Putamen (tissue), 1 donor: ENCODE results near the gene CFD.
"Not testable (repeated sequence)": the region's sequence is repeated elsewhere in the genome, so short reads cannot be mapped to it uniquely, and the experiment has no call there.

Source experiments
- DNase-seq: peaks from one replicate; pipeline ENCODE4 v3.0.0-alpha.2; 2016; ENCODE audit warnings: low spot score

CFD gene

DNA sequence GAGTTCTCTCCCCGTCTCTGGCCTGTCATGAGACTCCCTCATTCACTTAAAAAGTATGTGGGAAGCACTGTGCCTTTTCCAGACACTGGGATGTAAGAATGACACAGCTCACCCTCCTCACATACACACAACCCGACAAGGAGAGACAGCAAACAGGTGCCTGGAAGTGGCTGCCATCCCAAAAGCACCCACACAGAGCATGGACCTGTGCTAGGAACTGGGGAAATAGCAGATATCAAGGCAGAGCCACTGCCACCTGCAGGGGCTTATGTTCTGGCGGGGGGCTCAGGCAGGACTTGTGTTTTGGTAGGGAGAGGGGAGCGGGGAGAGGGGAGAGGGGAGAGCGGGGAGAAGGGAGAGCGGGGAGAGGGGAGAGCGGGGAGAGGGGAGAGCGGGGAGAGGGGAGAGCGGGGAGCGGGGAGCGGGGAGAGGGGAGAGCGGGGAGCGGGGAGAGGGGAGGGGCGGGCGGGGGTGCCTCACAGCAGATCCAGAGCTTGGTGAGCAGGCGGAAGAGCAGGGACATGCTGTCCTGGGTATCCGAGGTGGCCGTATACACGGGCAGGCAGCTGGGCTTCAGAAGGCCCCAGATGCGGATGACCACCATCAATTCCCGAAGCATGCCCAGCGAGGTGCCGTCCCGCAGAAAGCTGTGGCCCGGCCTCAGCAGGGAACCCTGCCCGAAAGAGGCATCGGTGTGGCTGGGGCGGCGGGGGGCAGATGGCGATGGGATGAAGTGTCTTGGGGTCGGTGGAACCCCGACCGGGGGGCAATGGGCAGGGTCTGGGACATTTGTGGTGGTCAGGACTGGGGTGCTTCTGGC, 12.2 kb downstream of the CFD start:
- no peak for DNase-seq

DNA sequence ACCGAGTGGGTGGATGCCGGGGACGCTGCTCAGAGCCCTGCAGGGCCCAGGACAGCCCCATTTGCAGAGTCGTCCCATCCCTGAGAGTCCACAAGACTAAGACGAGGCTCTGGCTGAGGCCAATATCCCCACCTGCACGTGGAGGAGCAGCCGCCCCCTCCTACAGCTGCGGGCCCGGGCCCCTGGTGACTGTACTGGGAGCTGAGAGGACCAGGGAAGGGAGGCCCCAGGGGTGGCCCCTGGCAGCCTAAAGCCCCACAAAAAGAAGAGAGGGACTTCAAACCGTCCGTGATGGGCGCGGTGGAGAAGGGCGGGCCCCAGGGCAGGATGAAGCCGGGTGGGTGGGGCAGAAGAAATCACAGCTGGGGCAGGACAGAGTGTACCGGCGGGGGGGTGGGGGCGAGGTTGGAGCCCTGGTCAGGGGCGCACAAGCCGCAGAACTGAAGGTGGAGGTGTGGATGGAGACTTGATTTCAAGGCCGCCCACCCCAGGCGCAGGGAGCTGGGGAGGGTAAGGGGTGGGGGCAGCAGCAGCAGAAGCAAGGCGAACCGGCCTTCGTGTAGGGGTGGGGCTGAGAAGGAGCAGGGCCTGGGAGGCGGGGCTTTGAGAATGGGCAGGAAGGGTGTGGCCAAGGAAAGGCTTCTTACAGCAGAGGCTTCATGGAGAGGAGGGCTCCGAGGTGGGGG, 12.9 kb downstream of the CFD start:
- DNase-seq: no peak

DNA sequence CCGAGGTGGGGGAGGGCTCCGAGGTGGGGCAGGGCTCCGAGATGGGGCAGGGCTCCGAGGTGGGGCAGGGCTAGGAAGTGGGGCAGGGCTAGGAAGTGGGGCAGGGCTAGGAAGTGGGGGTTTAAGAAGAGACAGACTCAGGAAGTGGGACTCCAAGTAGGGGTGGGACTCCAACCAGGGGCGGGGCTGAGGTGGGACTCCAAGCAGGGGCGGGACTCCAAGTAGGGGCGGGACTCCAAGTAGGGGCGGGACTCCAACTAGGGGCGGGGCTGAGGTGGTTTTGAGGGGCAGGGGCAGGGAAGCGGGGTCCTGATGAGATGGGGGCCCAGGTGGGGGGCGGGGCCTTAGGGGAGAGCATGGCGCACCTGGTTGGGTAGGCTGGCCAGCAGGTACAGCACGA, 13.6 kb downstream of the CFD start:
- DNase-seq: no peak

DNA sequence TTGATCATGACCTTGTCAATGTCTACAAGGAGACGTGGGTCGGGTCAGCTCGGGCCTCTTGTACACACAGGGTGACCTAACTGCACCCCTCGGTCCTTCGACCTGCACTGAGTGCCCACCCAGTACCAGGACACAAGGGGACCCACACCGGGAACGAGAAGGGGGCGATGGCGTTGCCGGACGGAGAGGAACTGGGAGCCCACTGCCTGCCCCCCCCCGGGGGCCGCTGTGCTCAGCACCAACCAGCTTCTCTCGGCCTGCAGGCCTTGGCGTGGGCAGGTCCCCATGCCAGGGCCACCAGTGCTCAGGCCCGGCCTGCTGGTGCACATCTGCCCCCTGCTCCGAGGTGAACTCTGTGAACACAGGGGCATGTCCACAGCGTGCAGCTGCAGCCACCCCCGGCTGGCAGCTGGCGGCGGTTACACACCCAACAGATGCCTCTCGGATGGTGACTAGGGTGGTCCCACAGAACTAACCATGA, 14.1 kb downstream of the CFD start:
- DNase-seq: no peak

DNA sequence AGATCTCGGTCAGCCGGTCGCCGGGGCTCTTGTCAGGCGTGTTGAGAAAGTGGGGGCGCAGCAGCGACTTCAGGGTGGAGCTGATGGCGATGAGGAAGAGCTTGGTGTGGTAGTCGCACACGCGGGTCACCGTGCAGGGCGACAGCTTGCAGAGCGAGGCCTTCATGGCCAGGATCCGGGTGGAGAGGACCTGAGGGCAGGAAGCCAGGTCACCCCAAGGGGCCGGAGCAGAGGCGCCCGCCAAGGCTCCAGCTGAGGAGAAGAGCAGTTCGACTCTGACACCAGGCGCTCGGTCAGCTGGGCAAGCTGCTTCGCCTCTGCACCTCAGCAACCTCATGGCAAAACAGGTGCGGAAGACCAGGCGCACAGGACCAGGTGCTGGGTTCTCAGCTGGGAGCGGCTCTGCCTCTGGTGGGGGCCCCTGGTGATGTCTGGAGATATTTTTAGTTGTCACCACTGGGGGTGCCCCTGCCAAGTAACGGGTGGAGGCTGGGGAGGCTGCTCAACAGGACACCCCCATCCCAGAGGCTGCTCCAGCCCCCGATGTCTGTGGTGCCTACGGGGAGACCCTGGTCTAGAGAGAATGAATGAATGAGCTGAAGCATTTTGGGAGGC, 15.9 kb downstream of the CFD start:
- no peak for DNase-seq

DNA sequence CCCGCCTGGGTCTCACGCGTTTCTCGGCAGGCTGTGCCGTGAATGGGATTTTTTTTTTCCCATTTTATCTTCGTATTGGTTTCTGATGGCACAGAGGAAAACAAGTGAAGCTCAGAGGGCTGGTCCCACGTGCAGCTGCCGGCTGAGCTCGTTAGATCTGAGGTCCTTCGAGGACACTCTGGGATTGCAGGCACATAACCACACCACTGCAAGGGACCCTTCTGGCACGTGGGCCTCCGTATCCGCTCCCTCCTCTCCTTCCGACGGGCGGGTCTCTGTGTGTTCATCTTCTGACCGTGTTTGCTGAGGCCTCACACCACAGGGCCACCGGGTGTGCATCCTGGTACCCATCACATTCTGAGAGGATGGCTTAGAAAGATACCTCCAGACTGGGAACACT, 16.6 kb downstream of the CFD start:
- DNase-seq: no peak

DNA sequence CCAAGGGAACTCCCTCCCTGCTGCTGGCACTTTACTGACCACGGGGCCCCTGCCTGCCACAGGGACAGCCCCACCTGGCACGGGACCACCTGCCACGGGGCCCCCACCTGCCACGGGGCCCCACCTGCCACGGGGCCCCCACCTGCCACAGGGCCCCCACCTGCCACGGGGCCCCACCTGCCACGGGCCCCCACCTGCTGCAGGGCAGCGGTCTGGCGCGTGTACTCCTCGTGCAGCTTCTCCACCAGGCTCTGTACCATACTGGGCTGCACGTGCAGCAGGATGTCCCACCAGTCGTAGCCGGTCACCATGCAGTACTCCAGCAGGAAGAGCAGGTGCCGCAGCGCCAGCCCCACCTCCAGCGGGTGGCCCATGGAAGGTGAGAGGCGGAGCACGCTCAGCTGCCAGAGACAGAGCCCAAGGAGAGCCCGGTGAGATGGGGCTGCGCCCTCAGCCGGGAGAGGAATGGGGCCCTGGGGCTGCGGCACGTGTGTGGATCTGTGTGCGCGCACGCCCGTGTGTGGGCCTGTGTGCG, 17.4 kb downstream of the CFD start:
- no peak for DNase-seq

DNA sequence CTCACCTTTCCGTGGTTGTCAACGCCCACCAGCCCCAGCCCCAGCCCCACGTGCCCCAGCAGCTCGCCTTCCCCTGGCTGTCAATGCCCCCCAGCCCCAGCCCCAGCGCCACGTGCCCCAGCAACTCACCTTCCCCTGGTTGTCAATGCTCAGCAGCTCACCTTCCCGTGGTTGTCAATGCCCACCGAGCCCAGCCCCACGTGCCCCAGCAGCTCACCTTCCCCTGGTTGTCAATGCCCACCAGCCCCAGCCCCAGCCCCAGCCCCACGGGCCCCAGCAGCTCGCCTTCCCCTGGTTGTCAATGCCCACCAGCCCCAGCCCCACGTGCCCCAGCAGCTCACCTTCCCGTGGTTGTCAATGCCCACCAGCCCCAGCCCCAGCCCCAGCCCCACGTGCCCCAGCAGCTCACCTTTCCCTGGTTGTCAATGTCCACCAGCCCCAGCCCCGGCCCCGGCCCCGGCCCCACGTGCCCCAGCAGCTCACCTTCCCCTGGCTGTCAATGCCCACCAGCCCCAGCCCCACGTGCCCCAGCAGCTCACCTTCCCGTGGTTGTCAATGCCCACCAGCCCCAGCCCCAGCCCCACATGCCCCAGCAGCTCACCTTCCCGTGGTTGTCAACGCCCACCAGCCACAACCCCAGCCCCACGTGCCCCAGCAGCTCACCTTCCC, 18.7 kb downstream of the CFD start:
- not testable (repeated sequence) for DNase-seq

DNA sequence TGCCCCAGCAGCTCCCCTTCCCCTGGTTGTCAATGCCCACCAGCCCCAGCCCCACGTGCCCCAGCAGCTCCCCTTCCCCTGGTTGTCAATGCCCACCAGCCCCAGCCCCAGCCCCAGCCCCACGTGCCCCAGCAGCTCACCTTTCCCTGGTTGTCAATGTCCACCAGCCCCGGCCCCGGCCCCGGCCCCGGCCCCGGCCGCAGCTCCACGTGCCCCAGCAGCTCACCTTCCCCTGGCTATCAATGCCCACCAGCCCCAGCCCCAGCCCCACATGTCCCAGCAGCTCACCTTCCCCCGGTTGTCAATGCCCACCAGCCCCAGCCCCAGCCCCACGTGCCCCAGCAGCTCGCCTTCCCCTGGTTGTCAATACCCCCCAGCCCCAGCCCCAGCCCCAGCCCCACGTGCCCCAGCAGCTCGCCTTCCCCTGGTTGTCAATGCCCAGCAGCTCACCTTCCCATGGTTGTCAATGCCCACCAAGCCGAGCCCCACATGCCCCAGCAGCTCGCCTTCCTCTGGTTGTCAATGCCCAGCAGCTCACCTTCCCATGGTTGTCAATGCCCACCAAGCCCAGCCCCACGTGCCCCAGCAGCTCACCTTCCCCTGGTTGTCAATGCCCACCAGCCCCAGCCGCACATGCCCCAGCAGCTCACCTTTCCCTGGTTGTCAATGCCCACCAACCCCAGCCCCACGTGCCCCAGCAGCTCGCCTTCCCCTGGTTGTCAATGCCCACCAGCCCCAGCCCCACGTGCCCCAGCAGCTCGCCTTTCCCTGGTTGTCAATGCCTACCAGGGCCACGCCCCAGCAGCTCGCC, 19.5 kb downstream of the CFD start:
- not testable (repeated sequence) for DNase-seq

DNA sequence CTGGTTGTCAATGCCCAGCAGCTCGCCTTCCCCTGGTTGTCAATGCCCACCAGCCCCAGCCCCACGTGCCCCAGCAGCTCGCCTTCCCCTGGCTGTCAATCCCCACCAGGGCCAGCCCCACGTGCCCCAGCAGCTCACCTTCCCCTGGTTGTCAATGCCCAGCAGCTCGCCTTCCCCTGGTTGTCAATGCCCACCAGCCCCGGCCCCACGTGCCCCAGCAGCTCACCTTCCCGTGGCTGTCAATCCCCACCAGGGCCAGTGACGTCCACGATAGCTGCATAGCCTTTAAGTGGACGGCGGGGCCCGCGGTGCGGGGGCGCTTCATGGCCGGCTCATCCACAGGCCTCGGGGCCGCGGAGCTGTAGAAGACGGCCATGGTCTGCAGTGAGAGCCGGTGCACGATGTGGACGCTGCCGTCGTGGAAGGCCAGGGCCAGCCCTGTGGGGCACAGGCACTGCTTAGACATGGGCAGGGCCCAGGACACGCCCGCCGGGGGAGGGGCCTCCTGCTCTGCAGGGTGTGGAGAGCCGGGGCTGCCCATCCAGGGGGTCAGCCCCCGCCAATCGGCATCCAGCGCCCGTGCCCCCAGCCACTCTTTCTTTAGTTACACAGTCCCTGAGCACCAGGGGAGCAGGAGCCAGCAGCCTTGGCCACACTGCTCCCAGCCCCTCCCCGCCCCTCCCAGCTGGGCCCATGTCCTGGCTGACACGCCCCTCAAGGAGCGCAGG, 20.4 kb downstream of the CFD start:
- no peak for DNase-seq

DNA sequence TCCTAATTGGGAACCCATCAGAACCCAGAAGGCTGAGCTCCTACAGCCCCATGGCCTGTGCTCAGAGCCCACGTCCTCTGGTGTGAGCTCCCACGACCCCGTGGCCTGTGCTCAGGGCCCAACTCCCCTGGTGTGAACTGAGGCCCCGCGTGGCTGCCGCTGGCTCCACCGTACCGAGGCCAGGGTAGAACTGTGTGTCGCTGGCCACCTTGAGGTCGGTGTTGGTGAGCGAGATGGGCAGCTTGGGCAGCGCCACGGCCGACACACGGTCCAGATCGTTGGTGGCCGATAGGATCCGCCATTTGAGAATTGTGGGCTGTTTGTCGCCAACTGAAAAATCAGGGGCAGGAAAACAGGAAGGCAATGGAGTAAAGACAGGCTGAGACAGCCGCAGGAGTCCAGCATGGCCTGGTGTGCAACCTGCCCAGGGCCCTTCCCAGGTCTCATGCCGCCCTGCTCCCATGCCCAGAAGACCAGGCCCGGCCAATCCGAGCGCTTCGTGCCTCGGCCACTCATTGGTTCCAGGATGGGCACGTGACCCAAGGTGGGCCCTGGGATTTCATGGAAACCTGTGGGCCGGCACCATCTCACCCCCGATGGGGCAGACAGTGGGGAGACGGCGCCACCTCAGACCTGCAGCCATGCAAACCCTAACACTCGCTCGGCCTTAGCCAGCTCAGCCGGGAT, 22.1 kb downstream of the CFD start:
- DNase-seq: no peak

DNA sequence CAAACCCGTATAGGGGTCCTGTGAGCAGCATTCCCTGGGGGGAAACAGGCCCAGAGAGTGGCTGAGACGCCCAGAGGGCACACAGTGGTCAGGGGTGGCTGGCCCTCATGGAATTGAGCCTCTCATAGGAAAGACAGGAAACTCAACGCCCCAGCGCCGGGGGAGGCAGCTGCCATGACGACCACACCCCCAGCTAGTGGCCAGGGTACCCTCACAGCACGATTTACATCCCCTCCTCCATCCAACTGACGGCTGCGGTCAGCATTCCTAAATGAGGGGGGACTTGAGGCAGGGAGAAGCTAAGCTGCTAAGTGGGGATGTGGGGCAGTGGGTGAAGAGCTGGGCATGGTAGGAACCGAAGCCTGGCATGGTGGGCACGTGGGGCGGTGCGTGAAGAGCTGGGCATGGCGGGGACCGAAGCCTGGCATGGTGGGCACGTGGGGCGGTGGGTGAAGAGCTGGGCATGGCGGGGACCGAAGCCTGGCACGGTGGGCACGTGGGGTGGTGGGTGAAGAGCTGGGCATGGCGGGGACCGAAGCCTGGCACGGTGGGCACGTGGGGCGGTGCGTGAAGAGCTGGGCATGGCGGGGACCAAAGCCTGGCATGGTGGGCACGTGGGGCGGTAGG, 23.5 kb downstream of the CFD start:
- no peak for DNase-seq

DNA sequence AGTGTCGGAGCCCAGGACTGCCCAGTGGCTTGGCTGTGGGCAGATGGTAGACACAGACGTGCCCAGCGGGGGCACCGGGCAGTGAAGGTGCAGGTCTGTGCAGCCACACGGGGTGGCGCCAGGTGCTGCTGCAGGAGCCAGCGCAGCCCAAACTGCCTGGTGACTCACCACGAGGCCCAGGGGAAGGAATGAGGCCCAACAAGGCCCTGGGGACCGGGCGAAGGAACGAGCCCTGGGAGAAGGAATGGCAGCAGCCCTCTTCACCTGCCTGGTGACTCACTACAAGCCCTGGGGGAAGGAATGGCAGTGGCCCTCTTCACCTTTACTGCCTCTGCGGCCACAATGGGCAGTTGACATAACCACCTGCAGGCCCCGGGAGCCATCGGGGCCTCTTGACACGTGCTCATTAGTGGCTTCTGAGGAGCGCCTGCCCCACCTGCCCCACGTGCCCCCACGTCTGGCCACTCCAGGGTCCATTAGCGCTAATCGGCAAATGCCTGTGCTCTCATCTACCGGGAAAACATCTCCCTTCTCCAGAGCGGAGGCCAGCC, 24.3 kb downstream of the CFD start:
- DNase-seq: no peak

DNA sequence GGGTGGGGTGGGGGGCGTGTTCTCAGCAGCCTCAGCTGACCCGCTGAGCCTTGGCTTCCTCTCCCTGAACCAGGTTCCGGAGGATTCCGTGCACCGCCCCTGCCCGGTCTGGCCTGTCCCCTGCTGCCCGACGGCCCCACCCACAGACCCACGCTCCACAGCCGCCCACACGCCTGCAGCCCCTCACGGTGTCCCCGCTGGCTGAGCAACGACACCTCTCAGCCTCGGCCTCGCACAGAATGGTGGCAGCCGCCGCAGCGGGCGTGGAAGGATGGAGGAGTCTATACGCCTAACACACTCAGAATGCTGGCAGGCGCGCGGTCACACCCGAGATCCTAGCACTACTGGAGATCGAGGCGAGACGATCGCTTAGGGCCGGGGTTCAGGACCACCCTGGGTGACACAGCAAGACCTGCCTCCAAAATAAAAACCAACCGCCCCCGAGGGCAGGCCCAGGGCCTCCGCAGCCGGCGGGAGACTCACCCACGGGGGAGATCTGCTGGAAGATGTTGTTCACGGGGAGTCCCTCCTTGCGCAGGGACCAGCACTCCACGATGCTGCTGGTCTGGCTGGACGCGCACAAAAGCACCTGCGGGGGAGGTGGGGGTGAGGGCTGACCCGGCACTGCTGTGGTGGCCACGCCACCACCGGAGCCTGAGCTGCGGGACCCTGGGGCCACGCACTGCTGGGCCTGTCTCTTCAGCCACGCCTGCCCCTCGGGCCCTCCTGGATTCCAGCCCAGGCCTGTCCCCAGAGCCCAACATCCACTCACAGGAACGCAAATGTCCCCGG, 25.2 kb downstream of the CFD start:
- no peak for DNase-seq

DNA sequence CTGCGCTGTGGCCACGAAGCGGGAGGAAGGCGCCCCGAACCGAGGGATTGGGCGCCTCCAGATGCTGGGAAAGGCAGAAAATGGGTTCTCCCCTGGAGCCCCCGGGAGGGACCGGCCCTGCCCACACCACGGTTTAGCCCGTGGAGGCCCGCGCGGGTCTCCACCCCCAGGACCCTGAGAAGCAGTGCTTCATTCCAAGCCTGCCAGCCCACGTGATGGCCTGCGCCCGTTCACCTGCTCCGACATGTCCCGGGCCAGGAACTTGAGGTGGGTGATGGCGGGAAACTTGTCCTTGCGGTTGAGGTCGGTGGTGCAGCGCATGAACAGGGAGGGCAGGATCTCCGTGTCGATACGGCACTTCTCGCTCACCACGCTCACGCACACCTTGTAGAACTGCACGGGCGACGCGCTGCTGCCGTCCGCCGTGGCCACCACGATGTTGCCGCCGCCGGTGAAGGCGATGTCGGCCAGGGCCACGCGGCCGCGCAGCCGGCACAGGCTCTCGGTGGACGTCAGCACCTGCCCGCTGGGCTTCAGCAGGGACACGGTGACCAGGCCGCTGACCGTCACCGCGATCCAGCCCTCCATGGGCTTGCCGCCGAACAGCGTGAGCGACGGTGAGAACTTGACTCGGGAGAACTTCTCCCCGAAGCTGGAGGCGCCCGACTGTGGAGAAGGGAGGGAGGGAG, 26.2 kb downstream of the CFD start:
- DNase-seq: no peak

DNA sequence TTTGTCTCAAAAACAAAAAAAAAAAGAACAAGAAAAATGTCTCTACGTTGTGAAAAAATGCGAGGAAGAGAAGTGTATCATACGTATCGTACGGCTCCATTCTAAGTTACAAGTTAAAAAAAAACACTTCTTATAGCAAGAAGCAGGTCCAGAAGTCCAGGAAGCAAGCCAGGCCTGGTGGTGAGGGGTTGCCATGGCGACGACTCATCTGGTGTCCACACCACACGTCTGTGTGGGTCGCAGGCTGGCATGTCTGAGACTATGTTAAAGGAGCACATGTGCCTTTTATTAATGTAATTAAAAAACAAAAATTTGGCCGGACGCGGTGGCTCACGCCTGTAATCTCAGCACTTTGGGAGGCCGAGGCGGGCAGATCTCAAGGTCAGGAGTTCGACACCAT, 27.6 kb downstream of the CFD start:
- no peak for DNase-seq

DNA sequence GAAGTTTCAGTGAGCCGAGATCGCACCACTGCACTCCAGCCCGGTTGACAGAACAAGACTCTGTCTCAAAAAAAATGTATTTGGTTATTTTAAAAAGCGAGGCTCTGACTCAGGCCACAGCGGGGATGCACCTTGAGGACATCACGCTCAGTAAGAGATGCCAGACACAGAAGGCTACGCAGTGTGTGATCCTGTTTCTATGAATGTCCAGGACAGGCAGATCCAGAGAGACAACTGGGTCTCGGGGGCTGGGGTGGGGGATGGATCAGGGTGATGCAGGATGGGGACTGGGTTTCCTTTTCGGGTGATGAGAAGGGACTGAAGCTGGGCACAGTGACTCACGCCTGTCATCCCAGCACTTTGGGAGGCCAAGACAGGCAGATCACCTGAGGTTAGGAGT, 28.1 kb downstream of the CFD start:
- DNase-seq: no peak
